Activated T-helper 1 cell treated with anti-CD3 and anti-CD28 coated beads, Interleukin-12 subunit alpha, Interleukin-12 subunit beta, Interleukin-2, Interleukin-4 antibody, amounts not matched to agents 30 ng/mL and 10 ng/mL and 1 ng/mL, durations not matched to agents 14 hours and 24 hours and 36 hours (primary cell): ENCODE results near the gene CDC45. TPM values are rescaled to one million over a fixed set of nuclear protein-coding genes. Genes with fewer than 3 reads are reported as not detected.

Experiments
- DNase-seq: peaks from one replicate; pipeline ENCODE4 v3.0.0; 2021; ENCODE audit warnings: low spot score
- H3K27ac Mint-ChIP-seq: one replicate; pipeline ENCODE4 v1.8.0; 2021; ENCODE audit warnings: mild to moderate bottlenecking, mixed read lengths
- H3K27me3 Mint-ChIP-seq: one replicate; pipeline ENCODE4 v1.8.0; 2022; ENCODE audit warnings: mild to moderate bottlenecking, moderate library complexity, mixed read lengths; ENCODE audit not compliant: insufficient read depth
- H3K36me3 Mint-ChIP-seq: one replicate; pipeline ENCODE4 v1.8.0; 2021; ENCODE audit warnings: low read depth, mixed read lengths
- H3K4me1 Mint-ChIP-seq: one replicate; pipeline ENCODE4 v1.8.0; 2021; ENCODE audit warnings: low read depth, mixed read lengths
- H3K4me3 Mint-ChIP-seq: one replicate; pipeline ENCODE4 v1.8.0; 2021; ENCODE audit warnings: mild to moderate bottlenecking, moderate library complexity, mixed read lengths
- H3K9me3 Mint-ChIP-seq: one replicate; pipeline ENCODE4 v1.8.0; 2021; ENCODE audit warnings: mixed read lengths
- intact Hi-C: fragments of 100-400 bp; cut with micrococcal nuclease; formaldehyde crosslinking; loops from one replicate; pipeline ENCODE4 v1.15.1; 2024
- total RNA-seq: library from RNA; stranded (reverse); gene quantifications from 2 replicates; pipeline ENCODE4 v1.2.3, GENCODE V29; 2022

CDC45 gene
- total RNA-seq, 1 donor from 2014 or later: 104 TPM

DNA sequence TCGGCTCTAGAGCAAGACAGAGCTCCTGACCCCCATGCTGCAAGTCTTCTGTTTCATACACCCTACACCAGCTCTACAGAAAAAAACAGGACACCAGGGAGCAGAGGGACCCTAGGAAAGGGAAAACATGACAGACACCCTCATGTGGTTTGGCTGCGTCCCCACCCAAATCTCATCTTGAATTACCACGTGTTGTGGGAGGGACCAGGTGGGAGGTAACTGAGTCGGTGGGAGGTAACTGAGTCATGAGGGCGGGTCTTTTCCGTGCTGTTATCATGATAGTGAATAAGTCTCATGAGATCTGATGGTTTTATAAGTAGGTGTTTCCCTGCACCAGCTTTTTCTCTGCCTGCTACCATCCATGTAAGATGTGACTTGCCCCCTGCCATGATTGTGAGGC is 25.6 kb upstream of the CDC45 start:
- DNase-seq: no peak
- H3K27ac Mint-ChIP-seq: no peak overlapping the region
- peaks cover 14% of the 10 kb centered on the region for H3K4me1 Mint-ChIP-seq
- no peaks in the 10 kb centered on the region for H3K27me3 Mint-ChIP-seq
- H3K36me3 Mint-ChIP-seq: peaks cover 48% of the 10 kb centered on the region
- H3K4me3 Mint-ChIP-seq: no peak overlapping the region
- no peaks in the 10 kb centered on the region for H3K9me3 Mint-ChIP-seq
- intact Hi-C loops: no loop called here

- H3K9me3 Mint-ChIP-seq: no peaks in the 10 kb centered on the region
- H3K36me3 Mint-ChIP-seq: peaks cover 50% of the 10 kb centered on the region
- no peaks in the 10 kb centered on the region for H3K27me3 Mint-ChIP-seq
- no peak overlapping the region for H3K4me3 Mint-ChIP-seq
- no peak for DNase-seq
- intact Hi-C loops: no loop called here
- no peak overlapping the region for H3K27ac Mint-ChIP-seq
- H3K4me1 Mint-ChIP-seq: peaks cover 10% of the 10 kb centered on the region
Measured at GRCh38 chr22:19455033-19455432, 24.7 kb upstream of the CDC45 start.

DNA sequence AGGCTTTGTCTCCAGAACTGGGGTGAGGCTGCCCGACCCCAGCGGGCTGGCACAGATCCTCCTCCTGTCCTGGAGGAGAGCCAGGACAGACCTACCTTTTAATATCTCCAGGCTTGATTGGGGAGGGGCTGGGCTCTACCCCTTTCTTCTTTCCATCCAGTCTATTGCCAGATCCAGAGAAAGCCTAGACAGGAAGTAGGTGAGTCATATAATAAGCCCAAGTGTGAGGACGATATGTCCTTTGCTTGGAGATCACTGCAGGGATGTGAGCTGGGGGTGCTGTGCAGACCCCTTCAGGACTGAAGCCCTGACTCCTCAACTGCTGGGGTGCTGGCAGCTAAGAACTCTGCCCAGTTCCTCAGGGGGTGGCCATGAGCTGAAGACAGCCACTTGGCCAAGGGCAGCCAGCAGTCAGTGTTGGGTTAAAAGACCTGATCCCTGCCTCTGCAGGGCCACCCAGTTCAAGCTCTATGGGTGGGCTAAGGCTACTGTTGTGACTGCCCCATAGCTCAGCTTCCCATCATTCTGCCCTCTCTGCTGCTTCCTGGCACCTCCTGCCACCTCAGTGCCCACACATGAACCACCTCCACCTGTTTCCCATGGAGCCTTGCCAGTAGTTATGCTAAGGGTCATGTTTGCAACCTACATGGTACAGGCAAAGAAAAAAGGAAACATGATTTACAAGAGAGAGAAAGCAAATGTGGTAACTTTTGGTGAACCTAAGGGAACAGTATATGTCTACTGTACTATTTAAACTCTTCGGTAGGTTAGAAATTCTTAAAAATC is 23.9 kb upstream of the CDC45 start:
- H3K27ac Mint-ChIP-seq: no peak overlapping the region

DNA sequence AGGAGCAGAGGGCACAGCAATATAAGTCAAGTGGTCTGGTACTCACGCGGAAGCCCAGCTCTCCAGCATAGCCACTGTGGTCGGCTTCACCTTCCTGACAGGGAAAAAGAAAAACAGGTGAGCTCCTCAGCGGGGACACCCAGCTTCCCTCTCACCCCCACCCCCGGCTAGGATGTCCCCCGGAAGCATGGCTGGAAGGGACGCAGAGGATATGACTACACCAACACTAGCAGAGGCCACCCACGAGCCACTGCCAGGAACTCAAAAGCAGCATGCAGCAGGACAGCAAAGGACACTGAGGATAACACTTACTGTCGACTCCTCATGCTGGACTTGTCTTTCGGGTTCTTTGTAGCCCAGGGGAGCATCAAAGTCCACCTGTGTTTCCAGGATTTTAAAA is 23.2 kb upstream of the CDC45 start:
- intact Hi-C loops: no loop called here
- Mint-ChIP-seq H3K4me3 (no peak overlapping the region), H3K27ac (no peak overlapping the region), H3K36me3 (peaks cover 46% of the 10 kb centered on the region), H3K9me3 (no peaks in the 10 kb centered on the region), H3K27me3 (no peaks in the 10 kb centered on the region), H3K4me1 (peaks cover 10% of the 10 kb centered on the region)
- DNase-seq: no peak

More for the DNA sequence above, 23.9 kb upstream of the CDC45 start:
- Mint-ChIP-seq H3K4me1 (peaks cover 10% of the 10 kb centered on the region), H3K36me3 (peaks cover 46% of the 10 kb centered on the region), H3K9me3 (no peaks in the 10 kb centered on the region), H3K27me3 (no peaks in the 10 kb centered on the region), H3K4me3 (no peak overlapping the region)
- no peak for DNase-seq
- intact Hi-C loops: no loop called here

DNA sequence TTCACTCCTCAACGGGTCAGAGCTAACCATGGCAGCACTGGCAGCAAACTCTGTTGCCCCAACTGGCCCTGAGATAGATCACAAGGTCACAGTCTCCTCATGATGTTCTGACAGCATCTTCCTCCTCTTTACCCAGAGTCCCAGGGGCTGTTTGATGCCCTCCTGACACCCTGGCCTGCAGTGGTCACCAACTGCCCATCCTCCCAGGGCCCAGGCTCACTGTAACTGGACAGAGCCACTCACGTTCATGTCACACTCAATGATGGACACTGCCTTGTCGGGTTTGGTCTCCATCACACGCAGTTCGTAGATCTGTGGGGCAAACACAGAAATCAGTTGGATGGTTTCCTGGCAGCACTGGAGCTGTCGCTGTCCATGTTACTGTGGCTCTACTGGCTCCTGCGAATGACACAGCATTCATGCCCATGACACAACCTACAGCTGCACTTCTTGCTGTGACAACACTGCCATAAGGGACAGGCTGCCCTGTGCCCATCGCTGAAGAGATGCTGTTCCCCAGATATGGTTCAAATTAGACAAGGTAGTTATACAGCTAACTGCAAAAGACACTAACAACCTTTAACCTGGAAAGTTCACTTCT is 21.8 kb upstream of the CDC45 start:
- peaks cover 39% of the 10 kb centered on the region for H3K36me3 Mint-ChIP-seq

DNA sequence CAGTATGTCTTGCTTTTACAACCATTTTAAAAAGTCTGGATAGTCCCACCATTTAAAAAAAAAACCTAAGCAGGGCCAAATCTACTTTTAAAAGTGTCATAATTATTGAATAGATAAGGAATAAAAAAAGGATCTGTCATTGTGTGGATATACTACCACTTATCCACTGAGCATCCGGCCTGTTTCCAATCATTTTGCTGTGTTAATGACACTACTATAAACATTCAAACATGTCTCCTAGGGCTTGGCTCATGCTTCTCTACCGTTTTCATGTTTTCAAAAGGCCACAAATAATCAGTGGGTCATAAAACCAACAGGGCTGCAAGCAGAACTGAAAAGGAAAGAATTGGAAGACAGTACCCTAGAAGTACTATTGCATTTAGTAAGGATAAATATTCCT is 19.7 kb upstream of the CDC45 start:
- peaks cover 43% of the 10 kb centered on the region for H3K36me3 Mint-ChIP-seq
- no peaks in the 10 kb centered on the region for H3K9me3 Mint-ChIP-seq
- H3K27ac Mint-ChIP-seq: no peak overlapping the region
- no peak overlapping the region for H3K4me3 Mint-ChIP-seq
- intact Hi-C loops: no loop called here
- no peak for DNase-seq
- H3K27me3 Mint-ChIP-seq: no peaks in the 10 kb centered on the region
- H3K4me1 Mint-ChIP-seq: peaks cover 17% of the 10 kb centered on the region

More for the DNA sequence above, 21.8 kb upstream of the CDC45 start:
- H3K4me3 Mint-ChIP-seq: no peak overlapping the region
- no peak for DNase-seq
- no peak overlapping the region for H3K27ac Mint-ChIP-seq
- no peaks in the 10 kb centered on the region for H3K27me3 Mint-ChIP-seq
- intact Hi-C loops: no loop called here
- peaks cover 10% of the 10 kb centered on the region for H3K4me1 Mint-ChIP-seq
- H3K9me3 Mint-ChIP-seq: no peaks in the 10 kb centered on the region

- H3K36me3 Mint-ChIP-seq: peaks cover 36% of the 10 kb centered on the region
- H3K4me3 Mint-ChIP-seq: no peak overlapping the region
- no peak for DNase-seq
- H3K4me1 Mint-ChIP-seq: peaks cover 22% of the 10 kb centered on the region
- H3K27ac Mint-ChIP-seq: no peak overlapping the region
- intact Hi-C loops: no loop called here
- H3K27me3 Mint-ChIP-seq: no peaks in the 10 kb centered on the region
- no peaks in the 10 kb centered on the region for H3K9me3 Mint-ChIP-seq
Measured at GRCh38 chr22:19461506-19461905, 18.2 kb upstream of the CDC45 start.

GRCh38 chr22:19463008-19463407 is 16.7 kb upstream of the CDC45 start:
- intact Hi-C loops: no loop called here
- Mint-ChIP-seq H3K9me3 (no peaks in the 10 kb centered on the region), H3K36me3 (peaks cover 35% of the 10 kb centered on the region), H3K27ac (no peak overlapping the region), H3K4me3 (no peak overlapping the region), H3K4me1 (peaks cover 22% of the 10 kb centered on the region), H3K27me3 (no peaks in the 10 kb centered on the region)
- DNase-seq: no peak

- intact Hi-C loops: no loop called here
- Mint-ChIP-seq H3K27ac (no peak overlapping the region), H3K4me3 (no peak overlapping the region), H3K27me3 (no peaks in the 10 kb centered on the region), H3K4me1 (peaks cover 22% of the 10 kb centered on the region), H3K36me3 (peaks cover 43% of the 10 kb centered on the region), H3K9me3 (no peaks in the 10 kb centered on the region)
- DNase-seq: no peak
Measured at GRCh38 chr22:19463491-19464469, 15.9 kb upstream of the CDC45 start.

GRCh38 chr22:19464546-19464945 is 15.2 kb upstream of the CDC45 start:
- Mint-ChIP-seq H3K4me3 (no peak overlapping the region), H3K27ac (no peak overlapping the region), H3K9me3 (no peaks in the 10 kb centered on the region), H3K27me3 (no peaks in the 10 kb centered on the region), H3K36me3 (peaks cover 49% of the 10 kb centered on the region), H3K4me1 (peaks cover 22% of the 10 kb centered on the region)
- no peak for DNase-seq
- intact Hi-C loops: no loop called here

GRCh38 chr22:19464975-19465374 is 14.7 kb upstream of the CDC45 start:
- no peak for DNase-seq
- Mint-ChIP-seq H3K9me3 (no peaks in the 10 kb centered on the region), H3K4me1 (peaks cover 22% of the 10 kb centered on the region), H3K4me3 (no peak overlapping the region), H3K27me3 (no peaks in the 10 kb centered on the region), H3K27ac (no peak overlapping the region), H3K36me3 (peaks cover 52% of the 10 kb centered on the region)
- intact Hi-C loops: no loop called here

DNA sequence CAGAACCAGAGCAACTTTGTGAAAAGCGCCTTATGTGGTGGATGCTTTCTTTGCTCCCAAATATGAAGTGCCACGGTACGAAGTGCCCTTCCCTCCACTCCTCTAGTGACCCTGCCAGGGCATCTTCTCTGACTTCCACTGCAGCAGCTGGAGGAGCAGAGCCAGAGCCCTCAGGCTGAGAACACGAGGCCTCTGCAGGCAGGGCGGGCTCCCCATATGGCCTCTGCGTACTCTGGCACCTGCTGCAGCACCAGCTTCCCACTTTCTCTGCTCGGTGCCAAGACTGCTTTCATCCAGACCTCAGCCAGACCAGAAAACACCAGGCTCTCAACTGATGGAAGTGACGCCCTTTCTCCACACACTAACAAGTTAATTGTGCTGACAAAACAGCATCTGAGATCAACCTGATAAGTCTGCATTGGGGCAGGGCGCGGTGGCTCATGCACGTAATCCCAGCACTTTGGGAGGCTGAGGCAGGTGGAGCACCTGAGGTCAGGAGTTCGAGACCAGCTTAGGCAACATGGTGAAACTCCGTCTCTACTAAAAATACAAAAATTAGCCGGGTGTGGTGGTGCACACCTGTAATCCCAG is 13.5 kb upstream of the CDC45 start:
- Mint-ChIP-seq H3K9me3 (no peaks in the 10 kb centered on the region), H3K27ac (no peak overlapping the region), H3K4me3 (no peak overlapping the region), H3K36me3 (peaks cover 55% of the 10 kb centered on the region), H3K27me3 (no peaks in the 10 kb centered on the region), H3K4me1 (peaks cover 22% of the 10 kb centered on the region)
- DNase-seq: no peak
- intact Hi-C loops: no loop called here
